WTC11 (cell line): ENCODE data around the gene SSH2.

Experiments used
- ATF2 ChIP-seq: sonication (generic); formaldehyde crosslinking; IDR thresholded peaks from 2 replicates; pipeline ENCODE4 v1.8.1; 2022; ENCODE audit warnings: low read depth, missing genetic modification reagents, borderline replicate concordance
- CTCF ChIP-seq: fragments of 200-600 bp; IDR thresholded peaks from 2 replicates; pipeline ENCODE4 v1.8.0; 2022; ENCODE audit warnings: antibody characterized with exemption
- IRF2 ChIP-seq: sonication (generic); formaldehyde crosslinking; IDR thresholded peaks from 2 replicates; pipeline ENCODE4 v1.8.0; 2022; ENCODE audit warnings: low read depth, missing genetic modification reagents, borderline replicate concordance
- JUN ChIP-seq: sonication (generic); formaldehyde crosslinking; IDR thresholded peaks from 2 replicates; pipeline ENCODE4 v1.8.0; 2023; ENCODE audit warnings: mild to moderate bottlenecking, missing genetic modification reagents

GRCh38 chr17:29847527-29848400 lies 82.3 kb downstream of the SSH2 start:
- no peak for TF ChIP-seq CTCF
- no peak for TF ChIP-seq IRF2 (CRISPR knock-in tag)
- TF ChIP-seq ATF2 (CRISPR knock-in tag), result no peak
- TF ChIP-seq JUN, result no peak
